ENCODE measurements around the gene ABCG1.

The ABCG1 gene

GRCh38 chr21:42214081-42214750, 4.7 kb upstream of the ABCG1 start:
- DNase-seq (ENCODE audit: low spot score), result peak; percentile 24

- DNase-seq (ENCODE audit: low spot score), result peak; percentile 39
These were observed 4.0 kb upstream of the ABCG1 start for GRCh38 chr21:42214921-42215320.

GRCh38 chr21:42215942-42216725, 2.8 kb upstream of the ABCG1 start:
- DNase-seq (ENCODE audit: low spot score), result peak; percentile 18

- DNase-seq (ENCODE audit: low spot score), result peak; percentile 28
These were observed 2.0 kb upstream of the ABCG1 start for GRCh38 chr21:42216726-42217572.

- peak; percentile 61 for DNase-seq (ENCODE audit: low spot score)
These were observed 732 bp downstream of the ABCG1 start for GRCh38 chr21:42219606-42220137.

- peak; percentile 67 for DNase-seq (ENCODE audit: low spot score)
These were observed 1.3 kb downstream of the ABCG1 start for GRCh38 chr21:42220138-42220701.

- peak; percentile 34 for DNase-seq (ENCODE audit: low spot score)
These were observed 2.8 kb downstream of the ABCG1 start for GRCh38 chr21:42221581-42222345.

- peak; percentile 24 for DNase-seq (ENCODE audit: low spot score)
These were observed 3.4 kb downstream of the ABCG1 start for GRCh38 chr21:42222386-42222785.

GRCh38 chr21:42222821-42223390, 4.0 kb downstream of the ABCG1 start:
- peak; percentile 32 for DNase-seq (ENCODE audit: low spot score)

- DNase-seq (ENCODE audit: low spot score), result no peak
These were observed 5.1 kb downstream of the ABCG1 start for GRCh38 chr21:42223826-42224575.

GRCh38 chr21:42225042-42225441, 6.1 kb downstream of the ABCG1 start:
- no peak for DNase-seq (ENCODE audit: low spot score)

GRCh38 chr21:42225571-42226155, 6.7 kb downstream of the ABCG1 start:
- DNase-seq (ENCODE audit: low spot score), result peak; percentile 6

- DNase-seq (ENCODE audit: low spot score), result no peak
These were observed 7.7 kb downstream of the ABCG1 start for GRCh38 chr21:42226626-42227025.

- peak; percentile 37 for DNase-seq (ENCODE audit: low spot score)
These were observed 9.2 kb downstream of the ABCG1 start for GRCh38 chr21:42227909-42228708.

- DNase-seq (ENCODE audit: low spot score), result no peak
These were observed 9.8 kb downstream of the ABCG1 start for GRCh38 chr21:42228709-42229220.

- no peak for DNase-seq (ENCODE audit: low spot score)
These were observed 10.7 kb downstream of the ABCG1 start for GRCh38 chr21:42229676-42230075.

GRCh38 chr21:42230178-42230577, 11.2 kb downstream of the ABCG1 start:
- no peak for DNase-seq (ENCODE audit: low spot score)

- no peak for DNase-seq (ENCODE audit: low spot score)
These were observed 11.7 kb downstream of the ABCG1 start for GRCh38 chr21:42230636-42231035.

- DNase-seq (ENCODE audit: low spot score), result no peak
These were observed 12.8 kb downstream of the ABCG1 start for GRCh38 chr21:42231756-42232155.
